Neural progenitor cell (in vitro differentiated cells): Measurements from ENCODE around the gene RNH1. TPM values are rescaled to one million over a fixed set of nuclear protein-coding genes. Genes with fewer than 3 reads are reported as not detected.

Experiments
- DNase-seq: peaks from one replicate; pipeline ENCODE4 v3.0.0-alpha.2; 2016; ENCODE audit warnings: low spot score
- H2AFZ ChIP-seq: fragments of 200-600 bp; sonication (generic); replicated peaks from 2 replicates; pipeline ENCODE4 v1.6.1; 2016; ENCODE audit warnings: antibody characterized with exemption
- H3F3A ChIP-seq: fragments of 200-600 bp; sonication (generic); 2 replicates; pipeline ENCODE4 v1.6.1; 2016; ENCODE audit warnings: antibody characterized with exemption, low read depth
- H3K27ac ChIP-seq: fragments of 200-600 bp; sonication (generic); 2 replicates; pipeline ENCODE4 v1.5.1; 2016; ENCODE audit warnings: mild to moderate bottlenecking
- H3K27me3 ChIP-seq: fragments of 200-600 bp; sonication (generic); 2 replicates; pipeline ENCODE4 v1.6.1; 2016; ENCODE audit warnings: mild to moderate bottlenecking, moderate library complexity
- H3K36me3 ChIP-seq: fragments of 200-600 bp; sonication (generic); 2 replicates; pipeline ENCODE4 v1.5.1; 2016
- H3K4me1 ChIP-seq: fragments of 200-600 bp; sonication (generic); 2 replicates; pipeline ENCODE4 v1.6.1; 2016; ENCODE audit warnings: mixed run types
- H3K4me2 ChIP-seq: fragments of 200-600 bp; sonication (generic); 2 replicates; pipeline ENCODE4 v1.6.1; 2016
- H3K4me3 ChIP-seq: fragments of 200-600 bp; sonication (generic); 2 replicates; pipeline ENCODE4 v1.5.1; 2016
- H3K79me2 ChIP-seq: fragments of 200-600 bp; sonication (generic); 2 replicates; pipeline ENCODE4 v1.6.1; 2016; ENCODE audit warnings: low read depth
- H3K9ac ChIP-seq: fragments of 200-600 bp; sonication (generic); 2 replicates; pipeline ENCODE4 v1.6.1; 2016
- H3K9me3 ChIP-seq: fragments of 200-600 bp; sonication (generic); 2 replicates; pipeline ENCODE4 v1.5.1; 2016; ENCODE audit warnings: low read depth
- H4K20me1 ChIP-seq: fragments of 200-600 bp; sonication (generic); 2 replicates; pipeline ENCODE4 v1.6.1; 2016; ENCODE audit warnings: low read depth
- H3K27ac Mint-ChIP-seq: 3 replicates; pipeline ENCODE4 v1.8.0; 2021; ENCODE audit warnings: mixed read lengths
- H3K27me3 Mint-ChIP-seq: 2 replicates; pipeline ENCODE4 v1.8.0; 2022; ENCODE audit warnings: low read depth, mild to moderate bottlenecking, inconsistent platforms, moderate library complexity, mixed read lengths; ENCODE audit not compliant: insufficient read depth
- H3K36me3 Mint-ChIP-seq: 3 replicates; pipeline ENCODE4 v1.8.0; 2021; ENCODE audit warnings: mixed read lengths
- H3K4me1 Mint-ChIP-seq: 3 replicates; pipeline ENCODE4 v1.8.0; 2021; ENCODE audit warnings: mixed read lengths
- H3K4me3 Mint-ChIP-seq: 3 replicates; pipeline ENCODE4 v1.8.0; 2021; ENCODE audit warnings: mild to moderate bottlenecking, moderate library complexity, mixed read lengths
- H3K9me3 Mint-ChIP-seq: 3 replicates; pipeline ENCODE4 v1.8.0; 2020; ENCODE audit warnings: mixed read lengths
- EZH2 ChIP-seq: fragments of 200-600 bp; sonication (generic); IDR thresholded peaks from 2 replicates; pipeline ENCODE4 v1.6.1; 2017; ENCODE audit warnings: antibody characterized with exemption, mild to moderate bottlenecking, moderate library complexity
- EZH2phosphoT487 ChIP-seq: fragments of 200-600 bp; sonication (generic); IDR thresholded peaks from 2 replicates; pipeline ENCODE4 v1.6.1; 2017; ENCODE audit warnings: antibody characterized with exemption
- total RNA-seq: library from RNA; depleted of rRNA; stranded (reverse); fragments of >200 nt; gene quantifications from 2 replicates; pipeline ENCODE4 v1.2.3, GENCODE V29; 2015; ENCODE audit warnings: low replicate concordance
- TF ChIP-seq, protein P1 (sequence below): fragments of 200-600 bp; sonication (generic); IDR thresholded peaks from 2 replicates; pipeline ENCODE4 v1.5.1; 2017; ENCODE audit warnings: antibody characterized with exemption, mild to moderate bottlenecking

Gene RNH1
- total RNA-seq, 1 donor from 2014 or later, result 10.5 TPM

DNA sequence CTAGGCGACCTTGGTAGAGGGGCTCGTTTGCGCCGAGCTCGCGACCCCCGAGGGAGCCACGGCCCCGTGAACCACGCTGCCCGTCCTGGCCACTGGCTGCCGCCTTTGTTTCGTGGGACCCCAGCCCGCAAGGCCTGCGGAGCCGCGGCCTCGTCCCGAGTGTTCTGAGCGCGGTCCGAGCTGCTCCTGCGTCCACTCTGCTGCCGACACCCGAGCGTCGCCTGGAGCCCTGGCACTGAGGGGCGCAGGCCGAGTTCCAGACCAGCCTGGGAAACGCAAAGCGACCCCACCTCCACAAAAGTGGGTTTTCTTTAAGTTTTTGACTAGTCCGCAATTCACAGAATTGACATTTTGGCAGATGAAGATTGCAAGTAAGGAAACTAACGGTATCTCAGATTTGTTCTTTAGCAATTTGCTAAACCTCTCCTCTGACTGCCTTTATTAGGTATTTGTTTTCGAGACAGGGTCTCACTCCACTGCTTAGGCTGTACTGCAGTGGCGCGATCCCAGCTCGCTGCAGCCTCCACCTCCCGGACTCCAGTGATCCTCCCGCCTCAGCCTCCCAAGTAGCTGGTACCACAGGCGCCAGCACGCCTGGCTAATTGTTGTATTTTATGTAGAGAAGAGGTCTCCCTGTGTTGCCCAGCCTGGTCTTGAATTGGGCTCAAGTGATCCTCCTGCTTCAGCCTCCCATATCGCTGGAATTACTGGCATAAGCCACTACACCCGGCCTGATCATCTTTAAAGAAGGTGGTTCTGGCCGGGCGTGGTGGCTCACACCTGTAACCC is 879 bp upstream of the RNH1 start:
- H3K9ac ChIP-seq, result peak overlapping the region; percentile 56
- H3K4me3 ChIP-seq, result peak overlapping the region; percentile 82
- peak overlapping the region; percentile 78 for H2AFZ ChIP-seq
- H4K20me1 ChIP-seq, result peaks cover 19% of the 10 kb centered on the region
- H3K36me3 ChIP-seq, result no peaks in the 10 kb centered on the region
- Mint-ChIP-seq H3K36me3 (peaks cover 9% of the 10 kb centered on the region), H3K4me1 (peaks cover 14% of the 10 kb centered on the region), H3K27me3 (no peaks in the 10 kb centered on the region), H3K4me3 (peak overlapping the region; percentile 97), H3K27ac (no peak overlapping the region), H3K9me3 (no peaks in the 10 kb centered on the region)
- no peak for DNase-seq
- peaks cover 28% of the 10 kb centered on the region for H3K79me2 ChIP-seq
- H3K4me2 ChIP-seq, result peak overlapping the region; percentile 91
- H3F3A ChIP-seq, result peaks cover 12% of the 10 kb centered on the region
- no peaks in the 10 kb centered on the region for H3K27me3 ChIP-seq
- TF ChIP-seq EZH2 (no peak), EZH2phosphoT487 (no peak)
- TF ChIP-seq, protein P1, sequence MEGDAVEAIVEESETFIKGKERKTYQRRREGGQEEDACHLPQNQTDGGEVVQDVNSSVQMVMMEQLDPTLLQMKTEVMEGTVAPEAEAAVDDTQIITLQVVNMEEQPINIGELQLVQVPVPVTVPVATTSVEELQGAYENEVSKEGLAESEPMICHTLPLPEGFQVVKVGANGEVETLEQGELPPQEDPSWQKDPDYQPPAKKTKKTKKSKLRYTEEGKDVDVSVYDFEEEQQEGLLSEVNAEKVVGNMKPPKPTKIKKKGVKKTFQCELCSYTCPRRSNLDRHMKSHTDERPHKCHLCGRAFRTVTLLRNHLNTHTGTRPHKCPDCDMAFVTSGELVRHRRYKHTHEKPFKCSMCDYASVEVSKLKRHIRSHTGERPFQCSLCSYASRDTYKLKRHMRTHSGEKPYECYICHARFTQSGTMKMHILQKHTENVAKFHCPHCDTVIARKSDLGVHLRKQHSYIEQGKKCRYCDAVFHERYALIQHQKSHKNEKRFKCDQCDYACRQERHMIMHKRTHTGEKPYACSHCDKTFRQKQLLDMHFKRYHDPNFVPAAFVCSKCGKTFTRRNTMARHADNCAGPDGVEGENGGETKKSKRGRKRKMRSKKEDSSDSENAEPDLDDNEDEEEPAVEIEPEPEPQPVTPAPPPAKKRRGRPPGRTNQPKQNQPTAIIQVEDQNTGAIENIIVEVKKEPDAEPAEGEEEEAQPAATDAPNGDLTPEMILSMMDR, result no peak
- no peak overlapping the region for H3K27ac ChIP-seq
- no peaks in the 10 kb centered on the region for H3K9me3 ChIP-seq
- peaks cover 6% of the 10 kb centered on the region for H3K4me1 ChIP-seq

GRCh38 chr11:506238-506994 is 626 bp downstream of the RNH1 start:
- Histone ChIP-seq H3F3A (peaks cover 12% of the 10 kb centered on the region), H3K9me3 (no peaks in the 10 kb centered on the region), H3K4me1 (peaks cover 6% of the 10 kb centered on the region), H3K27me3 (no peaks in the 10 kb centered on the region), H3K9ac (peak overlapping the region; percentile 61), H3K4me3 (peak overlapping the region; percentile 82), H3K4me2 (peak overlapping the region; percentile 94), H3K36me3 (no peaks in the 10 kb centered on the region), H4K20me1 (peaks cover 19% of the 10 kb centered on the region), H2AFZ (peak overlapping the region; percentile 89), H3K79me2 (peaks cover 28% of the 10 kb centered on the region), H3K27ac (peak overlapping the region; percentile 93)
- Mint-ChIP-seq H3K27me3 (no peaks in the 10 kb centered on the region), H3K36me3 (peaks cover 5% of the 10 kb centered on the region), H3K9me3 (no peaks in the 10 kb centered on the region), H3K4me1 (peaks cover 14% of the 10 kb centered on the region), H3K4me3 (peak overlapping the region; percentile 97), H3K27ac (no peak overlapping the region)
- no peak for TF ChIP-seq EZH2phosphoT487
- TF ChIP-seq EZH2, result no peak
- TF ChIP-seq, protein P1, result peak; percentile 17
- peak; percentile 99 for DNase-seq

- H3K36me3 ChIP-seq, result no peaks in the 10 kb centered on the region
- H3K79me2 ChIP-seq, result peaks cover 28% of the 10 kb centered on the region
- peak overlapping the region; percentile 97 for H3K4me3 Mint-ChIP-seq
- H3K4me2 ChIP-seq, result peak overlapping the region; percentile 94
- H3K9ac ChIP-seq, result no peak overlapping the region
- H3K9me3 Mint-ChIP-seq, result no peaks in the 10 kb centered on the region
- H3F3A ChIP-seq, result peaks cover 12% of the 10 kb centered on the region
- H3K4me1 Mint-ChIP-seq, result peaks cover 14% of the 10 kb centered on the region
- no peak overlapping the region for H2AFZ ChIP-seq
- no peak for DNase-seq
- peaks cover 19% of the 10 kb centered on the region for H4K20me1 ChIP-seq
- no peak overlapping the region for H3K27ac ChIP-seq
- TF ChIP-seq, protein P1, result no peak
- no peak for TF ChIP-seq EZH2
- no peak for TF ChIP-seq EZH2phosphoT487
- H3K4me3 ChIP-seq, result no peak overlapping the region
- no peak overlapping the region for H3K27ac Mint-ChIP-seq
- H3K27me3 ChIP-seq, result no peaks in the 10 kb centered on the region
- peaks cover 6% of the 10 kb centered on the region for H3K4me1 ChIP-seq
- no peaks in the 10 kb centered on the region for H3K9me3 ChIP-seq
- no peaks in the 10 kb centered on the region for H3K27me3 Mint-ChIP-seq
- peaks cover 7% of the 10 kb centered on the region for H3K36me3 Mint-ChIP-seq
Observed at GRCh38 chr11:504994-505344, 2.1 kb downstream of the RNH1 start.
